OCI-LY1 (cell line): Measurements from ENCODE around the gene DYNC1I1.

ENCODE experiments used
- EZH2 ChIP-seq: fragments of 200-600 bp; sonication (generic), shearing (Covaris generic); IDR thresholded peaks from 2 replicates; pipeline ENCODE4 v1.8.0; 2017; ENCODE audit warnings: borderline replicate concordance, mixed run types, mild to moderate bottlenecking, antibody characterized with exemption, low read length, moderate library complexity, mixed read lengths
- TF ChIP-seq, protein P1 (sequence below): fragments of 200-600 bp; sonication (generic), shearing (Covaris generic); IDR thresholded peaks from 2 replicates; pipeline ENCODE4 v1.5.1; 2017; ENCODE audit warnings: mild to moderate bottlenecking, antibody characterized with exemption, low read length, moderate library complexity, mixed read lengths

DNA sequence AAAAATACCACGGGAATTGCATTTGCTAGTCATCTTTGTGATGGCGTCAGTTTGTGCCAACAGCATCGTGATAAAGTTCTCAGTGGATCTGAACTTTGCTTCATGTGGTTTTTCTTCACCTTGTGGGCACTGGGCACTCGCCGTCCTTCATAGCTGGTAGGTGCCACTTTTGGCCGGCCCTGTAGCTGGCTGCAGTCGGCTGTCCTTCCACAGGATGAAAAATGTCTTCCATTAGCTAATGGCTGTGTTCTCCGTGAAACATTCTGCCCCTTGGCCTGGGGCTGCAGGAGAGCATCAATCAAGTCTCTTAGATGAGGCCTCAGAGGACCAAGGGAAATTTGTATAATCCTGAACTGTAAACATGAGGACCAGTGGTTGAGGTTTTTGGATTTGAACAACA lies 145.3 kb downstream of the DYNC1I1 start:
- TF ChIP-seq, protein P1, sequence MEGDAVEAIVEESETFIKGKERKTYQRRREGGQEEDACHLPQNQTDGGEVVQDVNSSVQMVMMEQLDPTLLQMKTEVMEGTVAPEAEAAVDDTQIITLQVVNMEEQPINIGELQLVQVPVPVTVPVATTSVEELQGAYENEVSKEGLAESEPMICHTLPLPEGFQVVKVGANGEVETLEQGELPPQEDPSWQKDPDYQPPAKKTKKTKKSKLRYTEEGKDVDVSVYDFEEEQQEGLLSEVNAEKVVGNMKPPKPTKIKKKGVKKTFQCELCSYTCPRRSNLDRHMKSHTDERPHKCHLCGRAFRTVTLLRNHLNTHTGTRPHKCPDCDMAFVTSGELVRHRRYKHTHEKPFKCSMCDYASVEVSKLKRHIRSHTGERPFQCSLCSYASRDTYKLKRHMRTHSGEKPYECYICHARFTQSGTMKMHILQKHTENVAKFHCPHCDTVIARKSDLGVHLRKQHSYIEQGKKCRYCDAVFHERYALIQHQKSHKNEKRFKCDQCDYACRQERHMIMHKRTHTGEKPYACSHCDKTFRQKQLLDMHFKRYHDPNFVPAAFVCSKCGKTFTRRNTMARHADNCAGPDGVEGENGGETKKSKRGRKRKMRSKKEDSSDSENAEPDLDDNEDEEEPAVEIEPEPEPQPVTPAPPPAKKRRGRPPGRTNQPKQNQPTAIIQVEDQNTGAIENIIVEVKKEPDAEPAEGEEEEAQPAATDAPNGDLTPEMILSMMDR, result no peak
- TF ChIP-seq EZH2, result no peak
